Measurements from ENCODE around the gene C6orf141. TPM values are rescaled to one million over a fixed set of nuclear protein-coding genes. Genes with fewer than 3 reads are reported as not detected.
A peak's percentile ranks its signal among the peaks of the same experiment; 100 is the strongest.

Gene C6orf141
- total RNA-seq, 1 donor from 2014 or later = 0.41 TPM

DNA sequence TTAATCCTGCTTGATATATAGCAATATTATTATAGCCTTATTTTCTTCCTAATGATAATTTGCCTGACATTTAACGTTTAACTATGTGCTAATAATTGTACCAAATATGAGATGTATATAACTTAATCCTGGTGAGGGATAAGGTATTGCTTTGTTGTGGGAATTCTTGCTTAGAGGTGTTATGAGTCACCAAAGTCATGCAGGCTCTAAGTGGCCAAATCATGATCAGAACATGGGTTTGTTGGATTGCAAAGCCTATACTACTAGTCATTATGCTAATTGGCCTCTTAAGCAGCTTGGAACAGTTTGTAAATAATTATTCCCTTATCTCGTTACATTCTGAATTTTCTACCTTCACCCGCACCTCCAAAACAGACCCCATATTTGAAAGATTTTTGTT lies 21.9 kb upstream of the C6orf141 start:
- TF ChIP-seq, protein P1, sequence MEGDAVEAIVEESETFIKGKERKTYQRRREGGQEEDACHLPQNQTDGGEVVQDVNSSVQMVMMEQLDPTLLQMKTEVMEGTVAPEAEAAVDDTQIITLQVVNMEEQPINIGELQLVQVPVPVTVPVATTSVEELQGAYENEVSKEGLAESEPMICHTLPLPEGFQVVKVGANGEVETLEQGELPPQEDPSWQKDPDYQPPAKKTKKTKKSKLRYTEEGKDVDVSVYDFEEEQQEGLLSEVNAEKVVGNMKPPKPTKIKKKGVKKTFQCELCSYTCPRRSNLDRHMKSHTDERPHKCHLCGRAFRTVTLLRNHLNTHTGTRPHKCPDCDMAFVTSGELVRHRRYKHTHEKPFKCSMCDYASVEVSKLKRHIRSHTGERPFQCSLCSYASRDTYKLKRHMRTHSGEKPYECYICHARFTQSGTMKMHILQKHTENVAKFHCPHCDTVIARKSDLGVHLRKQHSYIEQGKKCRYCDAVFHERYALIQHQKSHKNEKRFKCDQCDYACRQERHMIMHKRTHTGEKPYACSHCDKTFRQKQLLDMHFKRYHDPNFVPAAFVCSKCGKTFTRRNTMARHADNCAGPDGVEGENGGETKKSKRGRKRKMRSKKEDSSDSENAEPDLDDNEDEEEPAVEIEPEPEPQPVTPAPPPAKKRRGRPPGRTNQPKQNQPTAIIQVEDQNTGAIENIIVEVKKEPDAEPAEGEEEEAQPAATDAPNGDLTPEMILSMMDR (IDR thresholded peaks at IDR 0.05; ENCODE audit: borderline replicate concordance) = no peak
- intact Hi-C loops (cut with micrococcal nuclease) = no loop called here
- no peak overlapping the region for H3K4me3 ChIP-seq
- H3K27me3 ChIP-seq (ENCODE audit: low read depth) = no peaks in the 10 kb centered on the region
- DNase-seq = no peak
- peaks cover 4% of the 10 kb centered on the region for H3K4me1 ChIP-seq
- no peak overlapping the region for H3K27ac ChIP-seq (replicated peaks)
- no peaks in the 10 kb centered on the region for H3K9me3 ChIP-seq (replicated peaks)
- H3K36me3 ChIP-seq = no peaks in the 10 kb centered on the region

- Histone ChIP-seq H3K9me3 (replicated peaks) (no peaks in the 10 kb centered on the region), H3K4me3 (no peak overlapping the region), H3K4me1 (peaks cover 4% of the 10 kb centered on the region), H3K36me3 (no peaks in the 10 kb centered on the region), H3K27me3 (ENCODE audit: low read depth) (no peaks in the 10 kb centered on the region), H3K27ac (replicated peaks) (no peak overlapping the region)
- TF ChIP-seq, protein P1 (IDR thresholded peaks at IDR 0.05; ENCODE audit: borderline replicate concordance) = no peak
- intact Hi-C loops (cut with micrococcal nuclease) = loop anchor here (5.0 kb wide), 2 partner anchors 77 to 317 kb away; no protein-coding TSS in a partner anchor
- no peak for DNase-seq
Observed at GRCh38 chr6:49530141-49530776, 20.2 kb upstream of the C6orf141 start.

DNA sequence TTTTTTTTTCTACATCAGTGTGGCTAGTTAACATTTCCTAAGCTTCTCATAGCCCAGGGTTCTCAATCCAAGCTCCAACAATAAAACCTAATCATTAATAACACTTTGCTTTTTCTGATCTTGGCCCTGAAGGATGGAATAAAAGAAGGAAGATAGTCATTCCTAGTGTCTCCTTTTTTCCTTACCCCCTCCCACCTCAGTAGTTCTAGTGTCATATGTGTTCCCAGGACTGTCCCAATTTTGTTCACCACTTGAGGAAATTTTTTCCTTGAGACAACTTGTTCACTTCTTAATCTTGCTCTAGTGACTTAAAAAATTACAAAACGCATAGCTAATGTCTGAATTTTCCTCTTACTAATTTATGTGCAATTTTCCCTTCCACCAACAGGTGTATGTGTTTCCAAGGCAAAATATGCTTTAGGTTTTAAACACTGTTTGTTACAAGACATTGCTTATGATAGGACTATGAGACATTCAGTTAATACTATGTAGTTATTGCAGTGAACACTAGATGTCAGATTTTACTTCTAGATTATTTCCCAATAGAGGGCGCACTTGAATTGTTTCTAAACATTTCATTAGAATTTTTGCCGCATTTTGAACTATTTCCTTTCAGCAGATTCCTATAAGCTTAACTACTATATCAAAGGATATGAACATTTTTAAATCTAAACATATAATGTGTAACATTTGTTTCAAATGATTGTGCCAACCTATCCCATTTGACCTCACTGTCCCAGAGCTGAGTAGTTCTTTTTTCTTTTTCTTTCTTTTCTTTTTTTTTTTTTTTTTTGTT lies 18.5 kb upstream of the C6orf141 start:
- Histone ChIP-seq H3K27me3 (ENCODE audit: low read depth) (no peaks in the 10 kb centered on the region), H3K36me3 (no peaks in the 10 kb centered on the region), H3K9me3 (replicated peaks) (no peaks in the 10 kb centered on the region), H3K4me3 (peak overlapping the region; percentile 35), H3K4me1 (peaks cover 4% of the 10 kb centered on the region), H3K27ac (replicated peaks) (no peak overlapping the region)
- DNase-seq = no peak
- intact Hi-C loops (cut with micrococcal nuclease) = loop anchor here (5.0 kb wide), 2 partner anchors 75 to 315 kb away; no protein-coding TSS in a partner anchor
- TF ChIP-seq, protein P1 (IDR thresholded peaks at IDR 0.05; ENCODE audit: borderline replicate concordance) = peak; percentile 77

DNA sequence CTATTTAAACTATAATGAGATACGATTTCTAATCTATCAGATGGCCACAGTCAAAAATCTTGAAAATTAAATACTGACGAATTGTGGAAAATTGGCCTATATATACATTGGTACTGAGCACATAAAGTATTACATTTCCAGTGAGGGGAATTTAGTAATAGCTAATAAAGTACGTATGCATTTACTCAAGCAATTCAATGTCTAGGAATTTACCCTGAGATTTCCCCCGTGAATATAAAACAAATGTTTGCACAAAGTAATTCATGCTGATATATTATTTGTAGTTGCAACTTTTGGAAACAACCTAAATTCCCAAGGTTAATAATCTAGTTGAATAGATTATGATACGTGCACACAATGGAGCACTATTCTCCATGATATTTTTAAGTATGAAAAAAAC lies 14.7 kb upstream of the C6orf141 start:
- Histone ChIP-seq H3K9me3 (replicated peaks) (no peaks in the 10 kb centered on the region), H3K27ac (replicated peaks) (no peak overlapping the region), H3K4me3 (no peak overlapping the region), H3K4me1 (peaks cover 4% of the 10 kb centered on the region), H3K27me3 (ENCODE audit: low read depth) (no peaks in the 10 kb centered on the region), H3K36me3 (no peaks in the 10 kb centered on the region)
- intact Hi-C loops (cut with micrococcal nuclease) = no loop called here
- DNase-seq = no peak
- TF ChIP-seq, protein P1 (IDR thresholded peaks at IDR 0.05; ENCODE audit: borderline replicate concordance) = no peak

- Histone ChIP-seq H3K27ac (replicated peaks) (no peak overlapping the region), H3K9me3 (replicated peaks) (no peaks in the 10 kb centered on the region)
- intact Hi-C loops (cut with micrococcal nuclease) = no loop called here
Observed at GRCh38 chr6:49539102-49539501, 11.4 kb upstream of the C6orf141 start.

More at GRCh38 chr6:49539102-49539501, 11.4 kb upstream of the C6orf141 start:
- Histone ChIP-seq H3K4me3 (no peak overlapping the region), H3K36me3 (no peaks in the 10 kb centered on the region), H3K27me3 (ENCODE audit: low read depth) (no peaks in the 10 kb centered on the region), H3K4me1 (no peaks in the 10 kb centered on the region)
- TF ChIP-seq, protein P1 (IDR thresholded peaks at IDR 0.05; ENCODE audit: borderline replicate concordance) = no peak
- no peak for DNase-seq
